ENCODE data around the gene MAP4.

DNA sequence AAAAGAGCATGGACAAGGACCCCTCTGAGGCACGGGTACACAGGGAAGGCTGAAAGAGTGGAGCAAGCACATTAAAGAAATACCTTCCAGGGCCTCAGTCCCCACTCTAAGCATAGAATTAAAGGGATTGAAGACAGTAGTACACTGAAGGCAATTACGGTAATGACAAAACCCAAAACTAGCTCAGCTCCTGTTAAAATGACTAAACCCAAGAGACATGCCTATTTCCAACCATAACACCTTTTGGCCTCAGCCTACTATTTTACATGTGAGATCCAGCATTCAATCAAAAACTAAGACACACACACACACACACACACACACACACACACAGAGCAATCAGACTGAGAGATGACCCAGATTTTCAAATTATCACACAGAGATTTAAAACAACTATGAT is 19.8 kb downstream of the MAP4 start:
- TF ChIP-seq, protein P1, sequence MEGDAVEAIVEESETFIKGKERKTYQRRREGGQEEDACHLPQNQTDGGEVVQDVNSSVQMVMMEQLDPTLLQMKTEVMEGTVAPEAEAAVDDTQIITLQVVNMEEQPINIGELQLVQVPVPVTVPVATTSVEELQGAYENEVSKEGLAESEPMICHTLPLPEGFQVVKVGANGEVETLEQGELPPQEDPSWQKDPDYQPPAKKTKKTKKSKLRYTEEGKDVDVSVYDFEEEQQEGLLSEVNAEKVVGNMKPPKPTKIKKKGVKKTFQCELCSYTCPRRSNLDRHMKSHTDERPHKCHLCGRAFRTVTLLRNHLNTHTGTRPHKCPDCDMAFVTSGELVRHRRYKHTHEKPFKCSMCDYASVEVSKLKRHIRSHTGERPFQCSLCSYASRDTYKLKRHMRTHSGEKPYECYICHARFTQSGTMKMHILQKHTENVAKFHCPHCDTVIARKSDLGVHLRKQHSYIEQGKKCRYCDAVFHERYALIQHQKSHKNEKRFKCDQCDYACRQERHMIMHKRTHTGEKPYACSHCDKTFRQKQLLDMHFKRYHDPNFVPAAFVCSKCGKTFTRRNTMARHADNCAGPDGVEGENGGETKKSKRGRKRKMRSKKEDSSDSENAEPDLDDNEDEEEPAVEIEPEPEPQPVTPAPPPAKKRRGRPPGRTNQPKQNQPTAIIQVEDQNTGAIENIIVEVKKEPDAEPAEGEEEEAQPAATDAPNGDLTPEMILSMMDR (IDR thresholded peaks at IDR 0.05 in 4 of 5, conservative IDR thresholded peaks at IDR 0.05 in 1 of 5), result no peak
- TF ChIP-seq POLR2A (IDR thresholded peaks at IDR 0.05), result no peak
